Measurements from ENCODE around the gene CSRNP2.

DNA sequence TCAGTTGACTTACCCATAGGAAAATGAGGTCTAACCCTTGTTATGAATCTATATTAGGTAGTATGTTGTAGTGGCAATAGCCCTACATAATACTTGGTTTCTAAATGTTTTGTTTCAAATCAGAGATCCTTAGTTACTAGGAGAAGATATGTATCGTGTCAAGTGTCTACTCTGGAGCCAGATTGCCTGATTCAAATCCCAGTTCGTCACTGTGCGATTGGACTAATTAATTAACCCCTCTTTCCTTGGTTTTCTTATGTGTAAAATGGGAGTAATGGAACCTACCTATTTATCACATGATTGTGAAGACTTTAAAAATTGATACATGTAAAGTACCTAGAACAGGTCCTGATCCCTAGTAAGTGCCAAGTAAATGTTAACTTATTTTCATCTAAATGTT lies 33.9 kb downstream of the CSRNP2 start:
- TF ChIP-seq CTCF (conservative IDR thresholded peaks at IDR 0.05) (no peak), ZFX (IDR thresholded peaks at IDR 0.05) (no peak)
